Activated gamma-delta T cell treated with Interleukin-2 at 50 U/mL for 16 hours (primary cell): ENCODE measurements around the gene KBTBD3.

ENCODE experiments used
- DNase-seq: peaks from one replicate; pipeline ENCODE4 v3.0.0-alpha.2; 2020

KBTBD3 gene

DNA sequence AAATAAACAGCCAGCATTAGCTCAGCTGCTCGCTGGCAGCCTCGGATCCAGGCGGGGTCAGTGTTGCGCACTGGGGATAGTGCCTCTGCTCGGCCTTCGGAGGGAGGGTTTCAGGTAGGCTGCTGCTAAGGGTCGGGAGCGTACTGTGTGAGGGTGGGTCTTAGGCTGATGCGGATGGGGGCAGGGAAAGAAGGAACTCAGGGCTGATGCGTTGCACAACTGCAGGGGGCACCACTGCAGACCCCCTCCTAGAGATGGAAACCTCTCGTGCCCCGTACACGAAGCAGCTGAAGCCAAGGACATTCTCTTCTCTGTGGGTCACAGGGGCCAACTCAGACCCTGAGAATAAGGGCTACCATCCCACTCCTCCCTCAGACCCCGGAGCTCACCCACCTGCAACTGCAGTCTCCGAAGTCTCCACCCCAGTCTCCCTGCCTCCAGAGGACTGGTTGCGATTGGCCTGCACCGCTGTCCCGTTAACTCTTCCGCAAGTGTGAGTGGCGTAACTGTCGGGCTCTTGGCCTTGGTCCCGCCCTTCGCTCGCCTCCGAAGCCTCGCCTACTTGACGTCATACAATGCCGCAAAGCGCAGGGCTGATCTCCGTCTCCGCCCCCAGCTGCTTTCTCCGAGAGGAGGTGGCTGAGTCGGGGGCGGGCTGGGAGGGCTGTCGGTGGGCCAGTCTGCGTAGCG, at the start of gene KBTBD3:
Gene KBTBD3, minus strand, starts transcription at position 429 of the 690 bp plus-strand sequence. CDS start 18,250 bp downstream, outside the sequence.
- DNase-seq, result peak; percentile 97

GRCh38 chr11:106121570-106122320, 44.6 kb upstream of the KBTBD3 start:
- no peak for DNase-seq

DNA sequence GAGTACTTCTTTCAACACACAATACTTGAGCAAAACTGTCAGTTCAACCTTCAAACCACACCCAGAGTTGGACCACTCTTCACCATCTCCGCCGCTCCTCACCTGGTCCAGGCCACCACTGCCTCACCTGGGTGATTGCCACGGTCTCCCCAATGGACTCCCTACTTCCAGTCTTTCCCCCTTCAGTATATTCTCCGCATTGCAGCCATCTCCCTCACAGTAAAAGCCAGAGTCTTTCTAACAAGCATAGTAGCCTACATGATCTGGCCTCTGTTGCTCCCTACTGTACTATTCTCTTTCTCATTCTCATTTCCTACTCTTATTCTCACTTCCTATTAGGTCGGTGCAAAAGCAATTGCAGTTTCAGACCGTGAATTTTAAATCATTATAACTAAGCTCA, 28.8 kb upstream of the KBTBD3 start:
- DNase-seq, result no peak

GRCh38 chr11:106101819-106102218, 24.7 kb upstream of the KBTBD3 start:
- no peak for DNase-seq

DNA sequence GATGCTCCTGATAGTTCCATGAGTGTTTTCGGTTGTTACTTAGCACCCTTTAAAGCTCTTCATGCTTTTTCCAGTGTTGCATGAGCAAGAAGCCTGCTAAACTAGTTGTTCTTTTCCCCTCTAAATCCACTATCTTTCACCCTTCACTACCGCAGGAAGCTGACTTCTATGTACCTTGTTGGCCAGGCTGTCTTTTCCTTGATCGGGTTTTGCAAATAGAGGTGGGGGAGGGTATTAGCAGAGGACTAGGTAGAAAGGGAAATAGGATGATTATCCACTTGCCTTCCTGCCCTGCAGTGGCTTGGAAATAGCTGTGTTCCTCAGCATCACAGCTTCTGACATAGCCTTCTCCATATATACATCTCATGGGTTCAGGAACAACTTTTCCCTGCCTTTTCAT, 24.2 kb upstream of the KBTBD3 start:
- no peak for DNase-seq

DNA sequence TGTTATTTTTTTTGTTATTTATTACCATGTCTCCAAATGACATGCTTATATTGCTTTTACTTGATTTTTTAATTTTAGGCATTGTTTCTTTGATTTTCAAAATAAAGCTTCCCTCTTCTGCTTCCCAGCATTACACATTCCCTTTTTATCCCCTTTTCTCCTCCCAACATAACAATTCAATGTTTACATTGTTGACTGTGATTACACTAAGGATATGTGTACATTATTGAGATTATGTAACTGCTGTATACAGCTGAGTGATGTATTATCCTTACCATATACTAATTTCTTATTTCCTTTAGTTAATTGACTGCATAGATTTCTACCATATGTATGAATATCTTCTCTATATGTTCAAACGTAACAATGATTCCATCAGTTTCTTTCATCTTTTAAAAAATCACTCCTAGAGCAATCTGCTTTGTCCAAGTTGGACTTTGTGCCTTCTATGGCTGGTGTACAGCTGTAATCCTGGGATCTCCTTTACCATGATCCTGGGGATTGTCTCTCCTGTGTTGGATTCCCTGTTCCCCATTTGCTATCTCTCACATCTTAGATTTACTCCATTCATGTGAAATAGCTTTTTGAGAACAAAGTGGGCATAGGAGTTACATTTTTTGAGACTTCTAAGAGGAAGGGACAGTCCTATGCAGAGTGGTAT, 21.9 kb upstream of the KBTBD3 start:
- DNase-seq, result no peak

DNA sequence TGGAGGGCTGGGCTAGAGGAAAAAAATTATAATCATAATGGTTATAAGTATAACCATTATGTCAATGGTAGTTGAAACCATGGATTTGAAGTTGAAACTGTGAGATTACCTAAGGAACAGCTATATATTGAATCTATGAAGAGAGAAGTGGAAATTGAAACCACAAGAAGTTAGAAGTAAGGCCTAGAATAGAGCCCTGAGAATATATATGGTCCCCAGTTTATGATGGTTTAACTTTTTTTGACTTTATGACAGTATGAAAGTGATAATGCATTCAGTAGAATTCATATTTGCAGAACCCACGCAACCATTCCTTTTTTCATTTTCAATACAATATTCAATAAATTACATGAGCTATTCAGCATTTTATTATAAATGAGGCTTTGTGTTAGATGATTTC, 15.3 kb upstream of the KBTBD3 start:
- no peak for DNase-seq

DNA sequence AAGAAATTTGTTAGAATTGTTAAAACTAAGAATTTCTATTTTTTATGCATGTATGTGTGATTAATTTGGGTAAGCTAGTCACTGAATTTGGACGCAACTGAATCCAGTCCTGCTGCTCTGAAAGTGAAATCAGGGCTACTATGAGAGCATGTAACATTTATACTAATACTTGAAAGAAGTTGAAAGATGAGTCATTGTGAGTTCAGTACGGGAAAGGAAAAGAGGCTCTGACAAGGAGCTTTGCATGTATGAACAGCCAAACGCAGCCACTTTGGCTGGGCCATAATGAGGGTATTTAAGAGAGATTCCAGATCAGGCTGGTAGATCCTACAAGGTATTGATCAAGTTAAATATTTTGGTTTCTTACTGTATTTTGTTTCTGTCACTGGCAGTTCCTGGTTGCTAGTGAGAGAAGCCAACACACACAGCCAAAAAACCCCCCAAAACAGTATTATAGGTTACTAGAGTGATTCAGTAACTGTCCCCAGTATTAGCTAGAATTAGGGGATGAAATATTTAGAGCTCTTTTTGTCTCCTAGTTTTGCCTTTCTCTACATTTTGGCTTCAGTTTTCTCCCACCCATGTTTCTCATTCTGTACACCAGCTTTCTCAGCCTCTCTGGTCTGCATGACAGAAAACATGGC, 14.5 kb upstream of the KBTBD3 start:
- DNase-seq, result no peak

- no peak for DNase-seq
Observed at GRCh38 chr11:106088896-106089295, 11.7 kb upstream of the KBTBD3 start.

- DNase-seq, result peak; percentile 26
Observed at GRCh38 chr11:106087815-106088435, 10.8 kb upstream of the KBTBD3 start.

GRCh38 chr11:106086850-106087249, 9.7 kb upstream of the KBTBD3 start:
- no peak for DNase-seq

- DNase-seq, result no peak
Observed at GRCh38 chr11:106086135-106086534, 9.0 kb upstream of the KBTBD3 start.

GRCh38 chr11:106082096-106082495, 4.9 kb upstream of the KBTBD3 start:
- DNase-seq, result no peak

DNA sequence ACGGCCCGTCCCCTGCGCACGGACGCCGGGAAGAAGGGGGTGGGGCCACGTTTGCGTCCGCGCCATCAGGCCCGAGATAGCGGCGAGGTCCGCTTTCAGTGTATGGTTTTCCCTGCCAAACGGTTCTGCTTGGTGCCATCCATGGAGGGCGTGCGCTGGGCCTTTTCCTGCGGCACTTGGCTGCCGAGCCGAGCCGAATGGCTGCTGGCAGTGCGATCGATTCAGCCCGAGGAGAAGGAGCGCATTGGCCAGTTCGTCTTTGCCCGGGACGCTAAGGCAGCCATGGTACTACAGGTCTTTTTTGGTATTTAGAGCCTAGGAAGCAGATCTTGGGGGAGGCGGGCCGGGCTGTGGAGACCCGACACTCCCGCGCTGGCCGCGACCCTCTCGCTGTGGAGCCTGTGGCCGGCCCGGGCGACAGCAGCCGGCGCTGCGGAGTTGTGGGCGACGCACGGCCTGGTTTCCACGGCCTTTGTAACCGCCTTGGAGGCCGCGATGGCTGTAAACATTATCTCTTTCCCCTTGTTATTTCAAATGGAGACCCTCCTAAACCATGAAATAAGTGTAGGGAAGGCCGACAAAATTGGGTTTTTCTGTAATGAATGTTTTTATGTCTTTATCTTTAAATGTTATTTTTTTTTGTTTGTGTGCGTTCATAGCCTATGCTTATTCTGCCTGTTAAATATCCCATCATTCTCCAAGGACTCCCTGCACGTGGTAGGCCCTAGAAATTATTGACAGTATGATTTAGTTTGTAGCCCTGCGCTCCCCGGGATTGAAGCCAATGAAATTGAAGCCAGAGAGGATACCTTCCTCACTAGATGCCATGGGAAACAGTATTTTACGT, 685 bp upstream of the KBTBD3 start, which contains the start of gene AASDHPPT:
Gene AASDHPPT, plus strand, starts transcription at position 54 of the 847 bp plus-strand sequence. Its CDS starts 49 bp downstream, at position 103.
- no peak for DNase-seq

GRCh38 chr11:106076171-106076918, 802 bp downstream of the KBTBD3 start:
- DNase-seq, result no peak

- no peak for DNase-seq
Observed at GRCh38 chr11:106072804-106073203, 4.3 kb downstream of the KBTBD3 start.

DNA sequence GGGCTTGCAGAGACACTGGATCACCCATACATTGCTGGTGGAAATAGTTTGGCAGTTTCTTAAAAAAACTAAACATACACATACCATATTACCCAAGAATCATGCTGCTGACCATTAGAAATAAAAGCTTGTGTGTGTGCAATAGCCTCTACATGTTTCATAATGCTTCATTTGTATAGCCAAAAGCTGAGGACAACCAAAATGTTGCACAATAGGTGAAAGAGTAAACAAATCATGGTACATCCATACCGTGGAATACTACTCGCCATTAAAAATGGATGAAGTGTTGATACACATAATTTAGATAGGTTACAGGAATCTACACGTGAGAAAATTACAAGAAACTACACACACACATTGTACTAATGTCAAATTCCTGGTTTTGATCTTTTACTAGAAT, 6.5 kb downstream of the KBTBD3 start:
- DNase-seq, result no peak

DNA sequence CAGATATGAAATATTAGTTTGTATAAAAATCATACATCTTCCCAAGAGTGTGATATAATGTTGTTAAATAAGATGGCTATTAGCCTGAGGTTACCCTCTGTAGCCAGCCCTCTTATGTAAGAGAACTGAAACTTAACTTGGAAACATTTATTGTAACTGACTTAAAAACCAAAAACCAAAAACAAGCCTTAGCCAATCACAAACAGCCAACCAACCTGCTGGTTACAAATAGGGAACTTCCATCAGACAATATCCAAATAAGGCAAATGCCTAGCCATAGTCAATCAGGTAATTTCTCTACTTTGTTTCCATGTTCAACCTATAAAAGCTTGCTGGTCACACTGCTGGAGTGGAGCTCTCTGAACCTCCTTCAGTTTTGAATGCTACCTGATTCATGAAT, 14.1 kb downstream of the KBTBD3 start:
- no peak for DNase-seq

DNA sequence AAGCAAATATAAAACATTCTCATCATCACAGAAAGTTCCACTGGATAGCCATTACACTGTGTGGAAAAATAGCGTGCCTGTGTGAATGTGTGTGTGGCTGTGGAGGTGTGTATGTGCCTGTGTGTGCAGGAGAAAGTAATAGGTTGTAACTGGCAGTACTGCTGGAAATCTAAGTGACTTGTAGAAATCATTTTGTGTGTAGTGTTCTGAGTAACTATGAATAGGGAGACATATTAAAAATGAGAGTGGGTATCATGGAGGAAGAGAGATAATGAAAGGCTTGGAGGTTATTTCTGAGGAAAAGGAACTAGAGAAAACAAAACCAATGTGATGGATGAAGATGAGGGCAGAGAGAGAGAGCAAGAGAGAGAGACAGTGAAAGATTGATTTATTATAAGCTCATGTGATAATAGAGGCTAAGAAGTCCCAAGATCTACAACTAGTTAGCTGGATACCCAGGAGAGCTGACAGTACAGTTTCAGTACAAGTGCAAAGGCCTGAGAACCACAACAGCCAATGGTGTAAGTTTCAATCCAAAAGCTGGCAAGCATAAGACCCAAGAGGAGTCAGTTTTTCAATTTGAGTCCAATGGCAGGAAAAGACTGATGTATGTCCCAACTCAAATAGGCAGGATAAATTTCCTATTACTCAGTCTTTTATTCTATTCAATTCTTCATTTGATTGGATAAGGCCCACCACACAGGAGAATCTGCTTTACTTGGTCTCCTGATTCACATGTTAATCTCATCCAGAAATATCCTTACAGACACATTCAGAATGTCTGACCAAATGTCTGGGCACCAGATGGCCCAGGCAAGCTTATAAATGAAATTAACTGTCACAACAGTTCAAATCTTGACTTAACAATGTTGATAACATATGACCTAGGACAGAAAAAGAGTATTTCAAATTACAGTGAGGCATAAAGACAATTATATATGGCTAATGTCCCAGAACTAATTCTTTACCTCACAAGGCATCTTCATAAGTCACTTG, 14.9 kb downstream of the KBTBD3 start:
- no peak for DNase-seq
